GM03348 (cell line): Measurements from ENCODE around the gene ZNF592.

Source experiments
- DNase-seq: peaks from one replicate; pipeline ENCODE4 v3.0.0; 2012; ENCODE audit warnings: low spot score

ZNF592 gene

GRCh38 chr15:84782346-84782745 is 34.0 kb downstream of the ZNF592 start:
- no peak for DNase-seq

DNA sequence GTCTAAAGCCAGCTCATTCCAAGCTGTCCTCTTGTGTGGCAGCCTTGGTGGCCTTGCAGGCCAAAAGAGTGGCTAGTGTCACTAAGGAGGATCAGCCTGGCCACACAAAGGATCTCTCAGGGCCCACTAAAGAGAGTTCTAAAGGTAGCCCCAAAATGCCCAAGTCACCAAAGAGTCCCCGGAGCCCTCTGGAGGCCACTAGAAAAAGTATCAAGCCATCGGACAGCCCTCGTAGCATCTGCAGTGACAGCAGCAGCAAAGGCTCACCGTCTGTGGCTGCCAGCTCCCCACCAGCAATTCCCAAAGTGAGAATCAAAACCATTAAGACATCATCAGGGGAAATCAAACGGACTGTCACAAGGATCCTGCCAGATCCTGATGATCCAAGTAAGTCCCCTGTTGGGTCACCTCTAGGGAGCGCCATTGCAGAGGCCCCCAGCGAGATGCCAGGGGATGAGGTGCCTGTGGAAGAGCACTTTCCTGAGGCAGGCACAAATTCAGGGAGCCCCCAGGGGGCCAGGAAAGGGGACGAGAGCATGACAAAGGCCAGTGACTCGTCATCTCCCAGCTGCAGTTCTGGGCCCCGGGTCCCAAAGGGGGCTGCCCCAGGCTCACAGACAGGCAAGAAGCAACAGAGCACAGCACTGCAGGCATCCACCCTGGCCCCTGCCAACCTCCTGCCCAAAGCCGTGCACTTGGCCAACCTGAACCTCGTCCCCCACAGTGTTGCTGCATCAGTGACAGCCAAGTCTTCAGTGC is 35.3 kb downstream of the ZNF592 start:
- DNase-seq: no peak

GRCh38 chr15:84784262-84784661 is 35.9 kb downstream of the ZNF592 start:
- DNase-seq: no peak

DNA sequence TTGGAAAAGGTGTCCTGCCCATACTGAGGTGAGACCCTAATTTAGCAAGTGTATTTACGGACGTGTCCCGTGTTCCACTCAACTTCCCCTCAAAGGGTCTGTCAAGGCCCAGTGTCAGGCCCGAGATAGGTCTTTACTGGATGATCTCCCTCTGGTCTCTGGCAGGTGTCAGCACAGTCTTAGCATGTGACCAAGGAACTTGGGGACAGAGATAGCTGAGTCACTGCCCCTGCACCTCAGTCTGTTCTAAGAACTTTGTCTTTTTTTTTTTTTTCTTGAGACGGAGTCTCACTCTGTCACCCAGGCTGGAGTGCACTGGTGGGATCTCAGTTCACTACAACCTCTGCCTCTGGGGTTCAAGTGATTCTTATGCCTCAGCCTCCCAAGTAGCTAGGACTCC is 36.7 kb downstream of the ZNF592 start:
- DNase-seq: no peak

GRCh38 chr15:84788500-84788899 is 40.1 kb downstream of the ZNF592 start:
- no peak for DNase-seq

DNA sequence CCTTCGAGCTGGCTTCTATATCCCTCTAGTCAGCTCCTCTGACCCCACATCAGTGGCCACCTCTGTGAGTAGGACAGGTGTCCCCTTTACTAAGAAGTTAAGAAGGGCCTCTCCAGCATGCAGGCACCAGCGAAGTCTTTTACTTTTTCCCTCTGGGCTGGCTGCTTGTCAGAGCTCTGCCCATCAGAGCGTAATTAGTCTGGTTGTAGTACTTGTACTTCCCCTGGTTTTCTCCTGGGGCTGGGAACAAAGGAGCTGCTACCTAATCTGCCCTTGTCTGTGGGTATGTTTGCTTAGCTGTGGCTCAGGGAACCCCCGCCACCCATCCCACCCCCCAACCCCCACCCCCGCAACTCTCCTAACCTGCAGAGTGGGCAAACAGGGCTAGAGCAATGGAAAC is 41.4 kb downstream of the ZNF592 start:
- DNase-seq: no peak

DNA sequence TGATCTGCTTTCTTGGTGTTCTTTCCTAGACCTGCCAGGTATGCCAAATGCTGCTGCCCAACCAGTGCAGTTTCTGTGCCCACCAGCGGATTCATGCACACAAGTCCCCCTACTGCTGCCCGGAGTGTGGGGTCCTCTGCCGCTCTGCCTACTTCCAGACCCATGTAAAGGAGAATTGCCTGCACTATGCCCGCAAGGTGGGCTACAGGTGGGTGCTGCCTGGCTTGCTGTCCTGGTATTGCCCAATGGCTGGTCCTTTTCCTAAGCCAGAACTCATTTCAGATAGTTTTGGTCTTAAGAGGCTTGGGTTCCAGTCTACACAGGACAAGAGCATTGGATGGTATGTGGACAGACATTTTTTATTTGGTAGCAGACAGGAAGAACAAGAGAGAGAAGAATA is 42.3 kb downstream of the ZNF592 start:
- DNase-seq: no peak

- DNase-seq: no peak
Measured at GRCh38 chr15:84791763-84792162, 43.4 kb downstream of the ZNF592 start.

DNA sequence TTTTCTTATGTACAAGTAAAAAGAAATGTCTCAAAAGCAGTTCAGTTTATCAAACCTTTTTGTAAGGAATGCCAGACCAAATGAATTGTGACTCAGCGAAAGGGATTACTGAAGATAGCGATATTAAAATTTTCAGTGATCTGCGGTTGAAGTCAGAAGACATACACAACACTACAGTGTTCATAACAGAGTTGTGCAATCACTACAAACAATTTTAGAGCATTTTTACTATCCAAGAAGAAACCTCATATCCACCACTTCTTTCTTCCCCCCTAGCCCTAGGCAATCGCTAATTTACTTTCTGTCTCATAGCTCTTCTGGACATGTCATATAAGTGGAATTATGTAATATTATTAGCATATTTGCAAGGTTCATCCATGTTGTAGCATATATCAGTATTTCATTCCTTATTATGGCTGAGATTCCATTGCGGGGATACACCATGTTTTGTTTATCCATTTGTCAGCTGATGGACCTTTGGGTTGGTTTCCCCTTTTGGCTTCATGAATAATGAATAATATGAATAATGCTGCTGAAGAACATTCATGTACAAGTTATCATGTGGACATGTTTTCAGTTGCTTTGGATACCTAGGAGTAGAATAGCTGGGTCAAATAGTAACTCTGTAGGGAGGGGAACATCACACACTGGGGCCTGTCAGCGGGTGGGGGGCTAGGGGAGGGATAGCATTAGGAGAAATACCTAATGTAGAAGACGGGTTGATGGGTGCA is 45.2 kb downstream of the ZNF592 start:
- no peak for DNase-seq

DNA sequence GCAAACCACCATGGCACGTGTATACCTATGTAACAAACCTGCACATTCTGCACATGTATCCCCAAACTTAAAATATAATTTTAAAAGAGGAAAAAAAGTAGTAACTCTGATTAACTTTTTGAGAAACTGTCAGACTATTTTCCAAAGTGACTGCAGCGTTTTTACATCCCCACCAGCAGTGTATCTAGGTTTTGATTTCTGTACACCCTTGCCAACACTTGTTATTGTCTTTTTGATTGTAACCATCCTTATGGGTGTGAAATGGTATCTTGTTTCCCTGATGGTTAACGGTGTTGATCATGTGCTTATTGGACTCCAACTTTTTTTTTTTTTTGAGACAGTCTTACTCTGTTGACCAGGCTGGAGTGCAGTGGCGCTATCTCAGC is 45.8 kb downstream of the ZNF592 start:
- no peak for DNase-seq

DNA sequence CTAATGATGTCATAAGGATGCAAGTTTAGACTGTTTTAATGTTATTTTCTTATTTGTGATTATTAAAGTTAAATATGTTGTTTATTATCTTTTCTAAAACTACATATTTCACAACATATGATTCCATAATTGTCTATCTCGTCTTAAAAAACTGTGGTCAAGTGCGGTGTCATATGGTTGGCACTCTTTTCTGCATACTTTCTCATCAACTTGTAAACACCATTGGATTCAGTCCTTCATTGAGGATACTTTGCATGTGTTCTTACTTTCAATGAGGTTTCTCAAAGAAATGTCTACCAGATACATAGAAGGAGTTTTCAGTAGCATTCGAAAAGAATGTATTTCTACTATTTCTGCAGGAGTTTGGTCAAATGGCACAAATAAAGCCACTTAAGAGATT is 46.8 kb downstream of the ZNF592 start:
- DNase-seq: no peak

GRCh38 chr15:84797212-84797611 is 48.8 kb downstream of the ZNF592 start:
- DNase-seq: no peak

- DNase-seq: no peak
Measured at GRCh38 chr15:84797801-84798200, 49.4 kb downstream of the ZNF592 start.

GRCh38 chr15:84798436-84798946 is 50.1 kb downstream of the ZNF592 start:
- no peak for DNase-seq

DNA sequence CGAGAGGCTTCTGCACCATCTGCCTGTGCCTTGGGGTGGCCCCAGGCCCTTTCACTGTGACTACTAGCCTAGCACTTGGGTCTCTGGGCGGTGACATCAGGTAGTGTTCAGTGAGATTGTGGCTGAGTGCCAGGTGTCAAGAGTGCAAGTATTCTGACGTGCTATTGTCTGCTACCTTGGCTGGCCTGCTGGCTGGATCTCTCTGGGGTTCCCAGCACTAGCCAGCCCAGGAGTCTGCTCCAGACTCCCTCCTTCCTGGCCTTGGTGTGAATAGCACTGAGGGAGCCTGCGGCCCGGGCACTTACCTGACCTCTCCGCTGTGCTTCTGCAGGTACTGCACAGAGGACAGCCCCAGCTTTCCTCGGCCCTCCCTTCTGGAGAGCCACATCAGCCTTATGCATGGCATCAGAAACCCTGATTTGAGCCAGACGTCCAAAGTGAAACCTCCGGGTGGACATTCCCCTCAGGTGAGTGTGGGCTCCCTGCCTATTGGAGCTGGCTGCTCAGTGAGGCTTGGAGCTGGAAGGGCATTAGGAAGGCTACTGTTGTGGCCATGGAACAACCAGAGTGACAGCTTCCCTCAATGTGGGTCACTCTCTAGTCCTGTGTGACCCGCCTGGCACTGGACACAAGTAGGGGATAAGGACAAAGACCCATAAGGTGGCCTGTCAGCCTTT is 51.3 kb downstream of the ZNF592 start:
- DNase-seq: no peak

GRCh38 chr15:84800365-84800806 is 52.0 kb downstream of the ZNF592 start:
- no peak for DNase-seq

DNA sequence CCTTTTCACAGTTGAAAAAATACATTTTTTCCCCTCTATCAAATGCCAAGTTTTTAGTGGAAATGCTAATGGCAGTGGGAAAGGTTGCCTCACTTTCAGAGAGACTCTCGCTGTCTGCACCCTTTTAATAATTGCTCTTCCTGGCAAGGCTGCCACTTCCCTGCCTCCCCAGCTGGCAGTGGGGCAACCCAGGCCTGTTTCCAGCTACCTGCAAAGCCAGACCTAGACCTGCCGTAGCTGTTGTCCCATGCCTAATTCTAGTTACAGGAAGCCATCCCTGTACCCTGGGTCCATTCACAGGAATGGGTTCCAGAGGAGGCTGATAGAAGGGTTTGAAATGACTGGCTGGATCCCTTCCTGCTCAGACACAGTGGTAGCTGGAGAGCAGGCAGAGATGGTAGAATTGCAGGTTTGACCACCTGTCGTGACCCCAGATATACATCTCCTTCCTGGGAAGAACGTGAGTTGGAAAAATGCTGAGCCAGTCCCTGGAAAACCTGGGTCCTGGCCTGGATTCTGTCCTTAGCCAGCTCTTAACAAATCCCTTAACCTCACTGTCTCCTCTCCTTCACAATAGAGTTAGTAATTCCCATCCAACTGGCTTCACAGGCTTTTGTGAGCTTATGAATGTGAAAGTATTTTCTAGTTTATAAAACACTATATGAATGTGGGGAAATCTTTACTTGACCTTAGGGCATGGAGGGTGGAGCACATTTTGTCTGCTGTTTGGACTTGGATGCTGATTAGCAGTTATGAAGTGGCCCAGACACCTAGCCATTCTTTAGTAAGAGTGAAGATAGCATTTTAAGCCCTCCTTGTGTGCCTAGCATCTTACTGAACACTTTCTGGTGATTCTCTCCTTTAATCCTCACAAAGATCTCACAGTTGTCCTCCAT is 55.9 kb downstream of the ZNF592 start:
- no peak for DNase-seq

DNA sequence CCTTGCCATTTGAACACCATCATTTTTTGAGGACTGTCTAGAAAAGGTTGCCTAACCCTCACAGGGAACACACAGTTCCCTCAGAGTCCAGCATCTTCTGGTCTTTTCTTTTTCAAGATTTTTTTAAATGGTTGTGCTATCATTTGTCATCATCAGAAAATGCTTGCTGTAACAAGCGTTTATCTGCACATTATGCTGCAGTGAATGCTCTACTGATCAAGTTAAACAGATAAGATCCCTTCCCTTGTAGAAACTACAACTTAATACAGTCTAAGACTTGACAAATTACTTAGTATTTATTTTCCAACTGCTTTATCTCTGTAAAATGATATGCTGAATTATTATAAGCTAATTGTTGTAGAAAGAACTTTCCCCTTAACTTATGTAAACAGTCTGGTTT is 56.8 kb downstream of the ZNF592 start:
- DNase-seq: no peak

DNA sequence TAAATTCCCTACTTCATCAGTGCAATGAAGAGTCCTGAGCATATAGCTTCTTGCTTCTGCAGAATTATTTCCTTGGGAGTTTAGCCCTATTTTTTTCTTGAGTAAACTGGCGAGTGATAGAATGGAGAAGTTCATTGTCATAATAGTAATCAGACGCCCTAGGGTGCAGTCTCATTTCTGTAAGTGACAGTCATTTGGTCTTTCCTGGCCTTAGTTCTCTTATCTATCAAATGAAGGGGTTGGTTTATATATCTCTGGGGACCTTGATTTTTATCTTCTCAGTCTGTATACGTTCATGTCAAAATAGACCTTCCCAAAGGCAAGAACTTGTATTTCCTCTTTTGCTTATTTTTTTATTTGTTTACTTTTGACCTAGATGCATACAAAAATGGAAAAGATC is 58.8 kb downstream of the ZNF592 start:
- DNase-seq: no peak

GRCh38 chr15:84810073-84810840 is 61.9 kb downstream of the ZNF592 start:
- peak; percentile 40 for DNase-seq

DNA sequence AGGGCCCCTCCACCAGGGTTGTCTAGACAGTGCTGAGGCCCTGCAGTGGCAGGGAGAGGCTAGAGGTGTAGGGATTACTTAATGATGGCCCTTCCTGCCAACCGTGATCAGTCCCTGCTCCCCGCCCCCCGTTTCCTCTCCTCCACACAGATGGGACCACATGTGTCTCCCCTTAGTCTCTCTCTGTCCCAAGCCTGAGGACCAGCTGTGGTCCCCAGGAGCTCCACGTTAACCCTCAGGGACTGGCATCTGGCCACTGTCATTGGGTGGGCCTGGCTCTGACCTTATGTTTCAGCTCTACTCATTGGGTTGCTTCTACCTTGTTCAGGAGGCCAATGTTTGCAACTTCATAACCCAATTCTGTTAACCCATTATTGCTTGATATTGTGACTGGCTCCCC is 62.8 kb downstream of the ZNF592 start:
- no peak for DNase-seq
